HUES6 (cell line): Measurements from ENCODE around the gene CLMN.

Experiments used
- H3K27ac ChIP-seq: 2 replicates; pipeline ENCODE4 v1.7.0; 2013; ENCODE audit warnings: low read depth, mild to moderate bottlenecking, low read length, inconsistent platforms
- H3K27me3 ChIP-seq: 2 replicates; pipeline ENCODE4 v1.6.1; 2013; ENCODE audit warnings: low read length; ENCODE audit not compliant: control insufficient read depth, insufficient read depth
- H3K36me3 ChIP-seq: 2 replicates; pipeline ENCODE4 v1.6.1; 2013; ENCODE audit warnings: low read length; ENCODE audit not compliant: control insufficient read depth, insufficient read depth
- H3K4me1 ChIP-seq: 2 replicates; pipeline ENCODE4 v1.6.1; 2013; ENCODE audit warnings: low read length; ENCODE audit not compliant: control insufficient read depth, insufficient read depth
- H3K4me3 ChIP-seq: 2 replicates; pipeline ENCODE4 v1.5.1; 2013; ENCODE audit warnings: low read depth, low read length
- H3K9ac ChIP-seq: one replicate; pipeline ENCODE4 v1.6.1; 2013; ENCODE audit warnings: mild to moderate bottlenecking, low read length
- H3K9me3 ChIP-seq: 2 replicates; pipeline ENCODE4 v1.6.1; 2013; ENCODE audit warnings: low read depth, low read length; ENCODE audit not compliant: control insufficient read depth, insufficient read depth

The CLMN gene, protein sequence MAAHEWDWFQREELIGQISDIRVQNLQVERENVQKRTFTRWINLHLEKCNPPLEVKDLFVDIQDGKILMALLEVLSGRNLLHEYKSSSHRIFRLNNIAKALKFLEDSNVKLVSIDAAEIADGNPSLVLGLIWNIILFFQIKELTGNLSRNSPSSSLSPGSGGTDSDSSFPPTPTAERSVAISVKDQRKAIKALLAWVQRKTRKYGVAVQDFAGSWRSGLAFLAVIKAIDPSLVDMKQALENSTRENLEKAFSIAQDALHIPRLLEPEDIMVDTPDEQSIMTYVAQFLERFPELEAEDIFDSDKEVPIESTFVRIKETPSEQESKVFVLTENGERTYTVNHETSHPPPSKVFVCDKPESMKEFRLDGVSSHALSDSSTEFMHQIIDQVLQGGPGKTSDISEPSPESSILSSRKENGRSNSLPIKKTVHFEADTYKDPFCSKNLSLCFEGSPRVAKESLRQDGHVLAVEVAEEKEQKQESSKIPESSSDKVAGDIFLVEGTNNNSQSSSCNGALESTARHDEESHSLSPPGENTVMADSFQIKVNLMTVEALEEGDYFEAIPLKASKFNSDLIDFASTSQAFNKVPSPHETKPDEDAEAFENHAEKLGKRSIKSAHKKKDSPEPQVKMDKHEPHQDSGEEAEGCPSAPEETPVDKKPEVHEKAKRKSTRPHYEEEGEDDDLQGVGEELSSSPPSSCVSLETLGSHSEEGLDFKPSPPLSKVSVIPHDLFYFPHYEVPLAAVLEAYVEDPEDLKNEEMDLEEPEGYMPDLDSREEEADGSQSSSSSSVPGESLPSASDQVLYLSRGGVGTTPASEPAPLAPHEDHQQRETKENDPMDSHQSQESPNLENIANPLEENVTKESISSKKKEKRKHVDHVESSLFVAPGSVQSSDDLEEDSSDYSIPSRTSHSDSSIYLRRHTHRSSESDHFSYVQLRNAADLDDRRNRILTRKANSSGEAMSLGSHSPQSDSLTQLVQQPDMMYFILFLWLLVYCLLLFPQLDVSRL

DNA sequence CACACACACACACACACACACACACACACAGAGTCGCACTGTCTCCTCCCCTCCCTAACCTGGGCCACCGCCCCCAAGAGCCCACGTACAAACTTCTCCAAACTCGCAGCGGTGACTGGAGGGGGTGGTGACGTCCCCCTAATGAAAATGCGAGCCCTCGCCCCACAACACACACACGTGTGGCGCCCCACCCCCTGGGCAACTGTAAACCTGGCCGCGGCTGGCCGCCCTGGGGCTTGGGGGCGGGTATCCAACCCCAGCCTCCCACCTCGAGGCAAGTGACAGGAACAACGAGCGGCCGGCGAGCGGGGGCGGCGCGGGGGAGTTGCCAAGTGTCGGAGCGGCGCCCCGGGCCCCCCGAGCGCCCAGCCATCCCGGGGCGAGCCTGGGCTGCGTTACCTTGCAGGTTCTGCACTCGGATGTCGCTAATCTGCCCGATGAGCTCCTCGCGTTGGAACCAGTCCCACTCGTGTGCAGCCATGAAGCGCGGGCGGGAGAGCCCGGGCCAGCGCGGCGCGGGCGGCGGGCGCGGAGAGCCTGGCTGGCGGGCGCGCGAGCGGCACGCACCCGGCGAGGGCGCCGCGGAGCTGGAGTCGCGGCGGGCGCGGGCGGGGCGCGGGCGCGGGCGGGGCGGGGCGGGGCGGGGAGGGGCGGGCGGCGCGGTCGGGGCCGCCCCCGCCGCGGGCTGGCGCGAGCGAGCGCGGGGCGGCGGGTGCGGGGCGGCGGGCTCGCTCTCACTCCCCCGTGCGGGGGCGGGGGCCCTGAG, at the start of gene CLMN:
TSS of gene CLMN (minus strand) at position 597 of the 766 bp plus-strand sequence. CDS start at position 481, 116 bp downstream.
- H3K36me3 ChIP-seq, result no peaks in the 10 kb centered on the region
- H3K4me1 ChIP-seq, result peaks cover 19% of the 10 kb centered on the region
- peaks cover 56% of the 10 kb centered on the region for H3K27me3 ChIP-seq
- no peaks in the 10 kb centered on the region for H3K9me3 ChIP-seq
- H3K4me3 ChIP-seq, result peak within 1 kb of the TSS; percentile 65
- no peak within 1 kb of the TSS for H3K27ac ChIP-seq
- peak within 1 kb of the TSS; percentile 40 for H3K9ac ChIP-seq

DNA sequence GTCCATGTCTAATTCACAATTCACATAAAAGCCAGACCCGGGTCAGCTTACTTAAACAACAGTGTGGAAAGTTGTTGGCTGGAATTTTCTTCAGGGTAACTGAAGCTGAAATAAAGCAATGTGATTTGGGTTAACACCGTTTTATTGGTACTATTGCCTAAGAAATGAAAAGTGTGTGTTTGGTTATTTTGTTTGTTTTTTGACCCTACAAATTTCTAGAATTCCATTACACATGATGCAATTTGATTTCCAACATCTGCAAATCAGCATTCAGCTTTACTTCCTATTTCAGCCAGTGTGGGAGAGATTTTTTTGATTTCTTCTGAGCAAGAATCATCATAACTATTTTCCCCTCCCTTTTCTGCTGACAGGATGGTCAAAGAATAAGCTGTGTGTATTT, 45.7 kb upstream of the CLMN start:
- no peak overlapping the region for H3K9ac ChIP-seq
- H3K27me3 ChIP-seq, result 0 out of 2 replicates have a peak, but pooled peaks cover 4% of the 10 kb centered on the region
- peaks cover 29% of the 10 kb centered on the region for H3K4me1 ChIP-seq
- H3K9me3 ChIP-seq, result no peaks in the 10 kb centered on the region
- no peak overlapping the region for H3K27ac ChIP-seq
- H3K36me3 ChIP-seq, result no peaks in the 10 kb centered on the region
- H3K4me3 ChIP-seq, result no peak overlapping the region

DNA sequence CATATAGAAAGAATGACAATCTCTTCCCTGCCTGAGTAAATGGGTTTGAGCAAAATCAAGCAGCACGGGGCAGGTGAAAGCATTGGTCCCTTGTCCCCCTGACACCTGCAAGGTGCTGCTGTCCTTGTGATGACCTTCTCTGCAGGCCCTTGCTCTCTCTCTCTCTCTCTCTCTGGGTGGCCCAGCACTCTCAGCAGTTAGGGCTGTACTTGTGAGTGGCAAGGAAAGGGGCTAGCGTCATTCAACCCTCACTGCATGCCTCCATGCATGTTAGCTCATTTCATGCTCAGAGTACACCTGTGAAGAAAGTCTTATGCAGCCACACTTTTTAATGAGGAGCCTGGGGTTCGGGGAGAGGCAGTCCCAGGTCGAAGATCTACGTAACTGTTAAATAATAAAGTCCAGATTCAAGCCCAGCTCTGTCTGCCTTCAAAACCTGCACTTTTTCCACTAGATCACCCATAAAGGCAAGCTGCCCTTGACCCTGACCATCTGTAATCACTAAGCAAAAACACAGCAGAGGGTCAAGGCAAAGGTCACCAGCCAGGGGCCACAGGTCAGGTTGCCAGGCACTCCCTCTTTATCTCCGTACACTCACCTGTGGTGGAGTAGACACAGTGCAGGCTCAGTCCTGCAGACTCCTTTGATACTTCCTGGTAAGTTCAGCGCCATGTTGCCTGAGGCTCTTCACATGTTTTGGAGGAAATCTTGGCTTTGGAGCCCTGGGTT, 44.9 kb upstream of the CLMN start:
- Histone ChIP-seq H3K36me3 (no peaks in the 10 kb centered on the region), H3K4me3 (no peak overlapping the region), H3K9ac (no peak overlapping the region), H3K9me3 (no peaks in the 10 kb centered on the region), H3K27ac (no peak overlapping the region), H3K4me1 (peaks cover 22% of the 10 kb centered on the region), H3K27me3 (0 out of 2 replicates have a peak, but pooled peaks cover 9% of the 10 kb centered on the region)

DNA sequence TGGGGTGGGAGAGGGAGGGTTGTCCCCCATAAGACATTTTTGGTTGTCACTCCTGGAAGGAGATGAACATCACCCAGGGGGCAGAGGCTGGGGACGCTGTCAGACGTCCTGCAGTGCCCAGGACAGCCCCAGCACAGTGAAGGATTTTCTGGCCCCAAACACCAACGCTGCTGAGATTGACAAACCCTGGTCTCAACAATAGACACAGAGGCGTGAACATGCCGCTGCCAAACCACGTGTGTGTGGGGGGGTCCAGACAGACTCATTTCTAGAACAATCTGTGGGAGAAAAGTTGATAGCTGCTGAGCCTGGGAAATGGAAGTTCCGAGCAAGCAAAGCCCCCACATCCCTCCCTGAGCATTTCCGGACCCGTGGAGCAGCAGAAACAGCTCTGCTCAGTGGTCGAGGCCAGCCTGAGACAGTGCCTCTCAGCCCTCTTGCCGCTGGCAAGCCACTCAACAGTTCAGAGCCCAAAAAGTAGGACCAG, 43.8 kb upstream of the CLMN start:
- Histone ChIP-seq H3K36me3 (no peaks in the 10 kb centered on the region), H3K9me3 (no peaks in the 10 kb centered on the region), H3K9ac (no peak overlapping the region), H3K4me1 (peaks cover 18% of the 10 kb centered on the region), H3K27ac (no peak overlapping the region), H3K4me3 (no peak overlapping the region), H3K27me3 (0 out of 2 replicates have a peak, but pooled peaks cover 10% of the 10 kb centered on the region)

DNA sequence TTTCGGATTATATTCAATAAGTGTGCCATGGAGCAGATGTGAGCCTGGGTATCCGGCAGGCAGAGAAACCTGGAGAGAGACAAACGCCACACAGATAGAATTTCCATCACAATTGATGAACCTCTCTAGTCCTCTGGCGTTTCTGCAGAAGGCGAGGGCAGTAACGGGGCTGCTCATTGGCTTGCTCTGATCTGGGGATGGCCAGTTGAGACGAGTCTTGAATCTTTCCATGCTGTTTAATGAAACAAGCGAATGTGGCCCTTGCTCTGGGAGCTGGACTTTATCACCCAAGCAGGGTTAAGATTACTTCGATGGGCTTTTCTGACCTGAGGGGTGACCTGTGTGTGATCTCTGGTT, 42.4 kb upstream of the CLMN start:
- Histone ChIP-seq H3K36me3 (no peaks in the 10 kb centered on the region), H3K9ac (peak overlapping the region; percentile 67), H3K9me3 (no peaks in the 10 kb centered on the region), H3K27ac (peak overlapping the region; percentile 55; the same call in 1 of the 2 replicates), H3K4me3 (peak overlapping the region; percentile 54), H3K4me1 (peaks cover 18% of the 10 kb centered on the region), H3K27me3 (0 out of 2 replicates have a peak, but pooled peaks cover 10% of the 10 kb centered on the region)

DNA sequence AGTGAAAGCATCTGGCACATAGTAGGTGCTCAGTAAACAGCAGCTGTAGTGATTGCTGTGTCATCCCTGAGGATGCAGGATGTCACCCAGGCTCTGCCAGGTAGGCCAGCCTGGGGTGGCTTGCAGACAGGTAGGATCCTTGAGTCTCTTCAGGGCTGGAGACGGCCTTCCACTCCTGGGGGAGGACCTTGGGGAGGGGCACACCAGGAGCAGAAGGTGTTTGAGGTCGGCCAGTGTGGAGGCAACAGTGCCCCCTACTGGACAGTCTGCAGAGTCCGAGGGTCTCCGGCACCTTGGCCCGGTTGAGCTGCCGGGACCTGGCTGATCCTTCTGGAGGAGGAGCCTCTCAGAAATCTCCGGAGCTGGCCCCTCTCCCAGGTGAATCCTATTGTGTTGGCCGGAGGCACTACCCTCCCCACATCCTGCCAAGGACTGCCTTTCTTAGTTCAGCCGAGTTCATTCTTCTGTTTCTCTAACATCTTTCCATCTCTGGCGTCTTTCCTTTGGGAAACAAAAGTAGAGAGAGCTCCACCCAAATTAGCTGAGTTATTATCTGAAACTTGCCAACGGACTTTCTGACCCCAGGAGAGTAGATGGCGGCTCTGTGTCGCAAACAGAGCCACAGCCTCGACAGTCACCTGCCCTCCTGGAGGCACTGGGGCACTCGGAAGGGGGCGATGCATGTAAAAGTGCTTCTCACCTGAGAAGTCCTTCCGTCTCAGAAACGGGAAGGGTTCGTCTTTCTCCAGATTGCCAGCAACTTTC, 41.8 kb upstream of the CLMN start:
- no peaks in the 10 kb centered on the region for H3K9me3 ChIP-seq
- peak overlapping the region; percentile 54 for H3K4me3 ChIP-seq
- 0 out of 2 replicates have a peak, but pooled peaks cover 10% of the 10 kb centered on the region for H3K27me3 ChIP-seq
- H3K36me3 ChIP-seq, result no peaks in the 10 kb centered on the region
- H3K4me1 ChIP-seq, result peaks cover 18% of the 10 kb centered on the region
- H3K9ac ChIP-seq, result peak overlapping the region; percentile 67
- peak overlapping the region; percentile 55 for H3K27ac ChIP-seq

DNA sequence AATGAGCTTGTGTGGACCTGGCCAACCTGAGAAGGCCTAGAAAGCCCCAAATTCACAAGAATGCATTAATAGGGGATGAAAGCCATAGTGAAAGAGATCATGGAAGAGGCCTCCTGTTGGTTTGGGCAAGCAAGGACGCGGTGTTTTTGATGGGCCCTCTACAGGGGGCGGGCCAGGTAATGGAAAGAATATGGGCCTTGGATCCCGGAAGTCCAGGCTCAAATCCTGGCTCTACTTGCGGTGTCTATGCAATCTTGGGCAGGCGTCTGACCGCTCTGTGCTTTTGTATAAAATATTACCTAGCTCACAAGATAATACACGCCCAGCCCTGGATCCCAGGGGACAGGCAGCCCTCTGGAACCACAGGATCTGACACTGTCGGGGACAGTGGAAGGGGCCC, 41.1 kb upstream of the CLMN start:
- no peak overlapping the region; the same call in 1 of the 2 replicates for H3K27ac ChIP-seq
- H3K4me1 ChIP-seq, result peaks cover 18% of the 10 kb centered on the region
- no peaks in the 10 kb centered on the region for H3K9me3 ChIP-seq
- 0 out of 2 replicates have a peak, but pooled peaks cover 10% of the 10 kb centered on the region for H3K27me3 ChIP-seq
- H3K9ac ChIP-seq, result no peak overlapping the region
- H3K4me3 ChIP-seq, result no peak overlapping the region; the same call in 1 of the 2 replicates
- no peaks in the 10 kb centered on the region for H3K36me3 ChIP-seq

DNA sequence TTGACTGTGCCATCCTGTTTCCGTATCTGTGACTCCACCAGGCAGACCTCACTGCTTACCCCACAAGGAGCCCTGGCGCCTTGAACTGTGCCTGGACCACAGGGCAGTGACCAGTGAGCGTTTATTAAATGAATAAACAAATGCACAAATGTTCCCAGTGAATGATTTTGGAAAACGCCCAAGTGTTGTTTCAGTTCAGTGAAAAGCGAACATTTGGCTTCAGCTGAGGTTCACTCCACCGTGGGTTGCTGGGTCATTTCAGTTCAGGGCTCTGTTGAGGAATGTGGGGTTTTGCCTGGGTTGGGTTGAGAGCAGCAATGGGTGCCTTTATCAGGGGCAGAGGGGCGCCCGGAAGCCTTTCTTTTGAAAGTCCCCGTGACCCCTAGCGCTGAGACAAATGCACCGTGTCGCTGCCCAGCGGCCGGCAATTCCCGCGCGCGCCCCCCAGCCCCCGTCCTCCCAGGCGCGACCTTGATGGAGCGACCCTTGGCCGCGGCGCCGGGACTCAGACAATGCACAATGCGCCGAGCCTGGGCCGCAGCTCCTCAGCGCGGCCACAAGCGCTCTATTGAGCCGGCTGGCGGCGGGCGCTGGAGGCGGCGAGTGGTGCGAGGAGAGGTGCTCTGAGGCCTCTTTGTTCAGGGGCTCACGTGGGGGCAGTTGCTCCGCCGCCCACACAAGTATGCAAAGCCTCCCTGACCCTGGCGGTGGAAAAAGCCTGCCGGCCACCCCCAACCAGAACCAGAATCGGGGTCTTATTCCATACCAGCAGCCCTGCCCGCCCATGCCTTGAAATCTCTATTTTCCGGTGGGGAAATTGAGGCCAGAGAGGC, 40.5 kb upstream of the CLMN start:
- Histone ChIP-seq H3K27ac (no peak overlapping the region; the same call in 1 of the 2 replicates), H3K9me3 (no peaks in the 10 kb centered on the region), H3K4me3 (no peak overlapping the region; the same call in 1 of the 2 replicates), H3K27me3 (0 out of 2 replicates have a peak, but pooled peaks cover 10% of the 10 kb centered on the region), H3K9ac (no peak overlapping the region), H3K4me1 (peaks cover 22% of the 10 kb centered on the region), H3K36me3 (no peaks in the 10 kb centered on the region)
